HepG2 (cell line): ENCODE results near the gene ARL4D. TPM values are rescaled to one million over a fixed set of nuclear protein-coding genes. Genes with fewer than 3 reads are reported as not detected.

Experiments
- ATAC-seq: fragments of 200-7000 bp; cut with Tn5 transposase; 3 replicates; pipeline ENCODE4 v1.9.1; 2020; ENCODE audit warnings: mild to moderate bottlenecking, moderate library complexity
- BruUV-seq: library from RNA; stranded (reverse); fragments of 400-500 nt; replicated peaks from 2 replicates; lab custom pipeline; 2021; lab: Mats Ljungman, UMichigan
- CTCF ChIA-PET: fragments of 300-600 bp; formaldehyde crosslinking; extraction: SDS; loops from one replicate; lab custom pipeline; 2021; ENCODE audit warnings: low total read pairs, inconsistent platforms, low intra/inter-chr PET ratio; lab: Yijun Ruan, JAX
- POLR2A ChIA-PET: fragments of 350-600 bp; sonication (Branson Sonifier 250); formaldehyde crosslinking; loops from one replicate; lab custom pipeline; 2020; ENCODE audit warnings: antibody characterized with exemption, inconsistent platforms; lab: Yijun Ruan, JAX
- DNase-seq: peaks from one replicate; pipeline ENCODE4 v3.0.0-alpha.2; 2015; ENCODE audit warnings: low spot score
- FAIRE-seq: peaks from 3 replicates; lab custom pipeline; 2011; peaks lifted over from hg19 to GRCh38; lab: Jason Lieb, UNC
- H2AFZ ChIP-seq: one replicate; pipeline ENCODE4 v1.6.1; 2011; ENCODE audit warnings: low read length, inconsistent platforms
- H3K27ac ChIP-seq: fragments of 300-600 bp; 3 replicates; pipeline ENCODE4 v1.8.0; 2011; ENCODE audit warnings: mixed run types, mild to moderate bottlenecking, mixed read lengths, low read length, inconsistent platforms; ENCODE audit not compliant: insufficient read depth; ENCODE audit errors: extremely low read length
- H3K27me3 ChIP-seq, 2 experiments: fragments of 200-600 bp in 1 of 2; 2 replicates in 1 of 2; 3 replicates in 1 of 2; pipeline versions ENCODE4 v1.6.0 to v1.8.0; 2011; ENCODE audit warnings: low read length in 2 of 2, mild to moderate bottlenecking in 2 of 2, moderate library complexity in 2 of 2, inconsistent platforms in 1 of 2; ENCODE audit not compliant: insufficient read depth in 2 of 2, control insufficient read depth in 1 of 2
- H3K36me3 ChIP-seq, 2 experiments: fragments of 200-600 bp in 1 of 2; replicated peaks in 1 of 2; 2 replicates in 1 of 2; 3 replicates in 1 of 2; pipeline versions ENCODE4 v1.5.1 to v1.8.0; 2011; ENCODE audit warnings: low read length in 2 of 2, inconsistent platforms in 1 of 2; ENCODE audit not compliant: insufficient read depth in 2 of 2, control insufficient read depth in 1 of 2
- H3K4me1 ChIP-seq: 2 replicates; pipeline ENCODE4 v1.5.1; 2012; ENCODE audit warnings: low read length, inconsistent platforms; ENCODE audit not compliant: insufficient read depth
- H3K4me2 ChIP-seq: 2 replicates; pipeline ENCODE4 v1.6.0; 2011; ENCODE audit warnings: low read depth, low read length, inconsistent platforms
- H3K4me3 ChIP-seq, 3 experiments: fragments of 200-600 bp in 1 of 3; sonication (generic), shearing (Covaris generic) in 1 of 3; replicated peaks in 1 of 3; 2 replicates each; pipeline ENCODE4 v1.5.1; 2011 to 2016; ENCODE audit warnings: low read length in 3 of 3, inconsistent platforms in 2 of 3, low read depth in 2 of 3, mild to moderate bottlenecking in 2 of 3, control low read depth in 1 of 3, mixed read lengths in 1 of 3; ENCODE audit not compliant: insufficient read depth in 1 of 3
- H3K79me2 ChIP-seq: one replicate; pipeline ENCODE4 v1.6.1; 2011; ENCODE audit warnings: low read length, inconsistent platforms; ENCODE audit not compliant: insufficient read depth
- H3K9ac ChIP-seq: 2 replicates; pipeline ENCODE4 v1.6.0; 2011; ENCODE audit warnings: mild to moderate bottlenecking, low read depth, low read length, inconsistent platforms; ENCODE audit not compliant: insufficient read depth
- H3K9me3 ChIP-seq: 2 replicates; pipeline ENCODE4 v1.5.1; 2012; ENCODE audit warnings: mild to moderate bottlenecking, low read length
- H4K20me1 ChIP-seq: 2 replicates; pipeline ENCODE4 v1.6.0; 2011; ENCODE audit warnings: inconsistent platforms, mild to moderate bottlenecking, low read length, moderate library complexity; ENCODE audit not compliant: insufficient read depth
- ARNTL ChIP-seq: sonication (generic); formaldehyde crosslinking; IDR thresholded peaks from 2 replicates; pipeline ENCODE4 v1.4.0; 2020; ENCODE audit warnings: mild to moderate bottlenecking, missing genetic modification reagents
- ATRX ChIP-seq: sonication (generic); formaldehyde crosslinking; IDR thresholded peaks from 2 replicates; pipeline ENCODE4 v1.4.0; 2020; ENCODE audit warnings: missing genetic modification reagents, borderline replicate concordance
- CHCHD3 ChIP-seq: sonication (generic); formaldehyde crosslinking; IDR thresholded peaks from 2 replicates; pipeline ENCODE4 v1.8.0; 2022; ENCODE audit warnings: mild to moderate bottlenecking, missing genetic modification reagents, moderate library complexity
- KLF12 ChIP-seq: sonication (generic); formaldehyde crosslinking; IDR thresholded peaks from 2 replicates; pipeline ENCODE4 v1.4.0; 2020; ENCODE audit warnings: missing genetic modification reagents, borderline replicate concordance
- KMT2B ChIP-seq: IDR thresholded peaks from 2 replicates; pipeline ENCODE4 v1.6.1; 2016; ENCODE audit warnings: missing genetic modification reagents, missing compliant biosample characterization
- MXI1 ChIP-seq: IDR thresholded peaks from 3 replicates; pipeline ENCODE4 v1.6.1; 2012; ENCODE audit warnings: low read depth, low read length, inconsistent platforms, borderline replicate concordance
- NFATC3 ChIP-seq: sonication (generic); formaldehyde crosslinking; IDR thresholded peaks from 2 replicates; pipeline ENCODE4 v1.5.1; 2020; ENCODE audit warnings: mild to moderate bottlenecking, missing genetic modification reagents
- POGZ ChIP-seq: sonication (generic); formaldehyde crosslinking; IDR thresholded peaks from 2 replicates; pipeline ENCODE4 v1.4.0; 2020; ENCODE audit warnings: mild to moderate bottlenecking, missing genetic modification reagents
- REXO4 ChIP-seq: sonication (generic); formaldehyde crosslinking; IDR thresholded peaks from 2 replicates; pipeline ENCODE4 v1.8.0; 2022; ENCODE audit warnings: missing genetic modification reagents, mild to moderate bottlenecking, borderline replicate concordance
- SNAI1 ChIP-seq: sonication (generic); formaldehyde crosslinking; IDR thresholded peaks from 2 replicates; pipeline ENCODE4 v1.5.0; 2020; ENCODE audit warnings: mild to moderate bottlenecking, missing genetic modification reagents, borderline replicate concordance
- TEAD2 ChIP-seq: sonication (generic); formaldehyde crosslinking; IDR thresholded peaks from 2 replicates; pipeline ENCODE4 v1.9.0; 2021; ENCODE audit warnings: missing genetic modification reagents
- ZFX ChIP-seq: sonication (generic); formaldehyde crosslinking; IDR thresholded peaks from 2 replicates; pipeline ENCODE4 v1.4.0; 2020; ENCODE audit warnings: mild to moderate bottlenecking, low read depth, missing genetic modification reagents, moderate library complexity
- ZMAT3 ChIP-seq: sonication (generic); formaldehyde crosslinking; conservative IDR thresholded peaks from 2 replicates; pipeline ENCODE4 v1.7.0; 2021; ENCODE audit warnings: missing genetic modification reagents
- ZNF589 ChIP-seq: sonication (generic); formaldehyde crosslinking; conservative IDR thresholded peaks from 2 replicates; pipeline ENCODE4 v1.8.0; 2022; ENCODE audit warnings: mild to moderate bottlenecking, moderate library complexity, missing genetic modification reagents
- ZNF713 ChIP-seq: sonication (generic); formaldehyde crosslinking; IDR thresholded peaks from 2 replicates; pipeline ENCODE4 v1.4.0; 2020; ENCODE audit warnings: mild to moderate bottlenecking, missing genetic modification reagents
- WGBS: methylation state at CpG from one replicate; pipeline ENCODE4 v1.1.6; 2017; ENCODE audit warnings: low lambda C conversion rate; 5-methylcytosine and 5-hydroxymethylcytosine counted together
- in situ Hi-C: cut with HindIII; loops from 2 replicates; pipeline ENCODE4 v1.10.0; 2017; ENCODE audit warnings: low pct_unique_long_range_greater_than_20kb; ENCODE audit not compliant: extremely low pct_ligation_motif_present
- intact Hi-C: fragments of 100-400 bp; cut with micrococcal nuclease; formaldehyde crosslinking; loops from one replicate; pipeline ENCODE4 v1.10.0; 2022; ENCODE audit not compliant: unreplicated experiment
- polyA plus RNA-seq, 8 experiments: library from polyadenylated mRNA; depleted of rRNA in 3 of 8; stranded (reverse) in 7 of 8; unstranded in 1 of 8; fragments of >200 nt; fragmentation: Illumina TruSeq in 4 of 8; extraction: Trizol in 4 of 8; gene quantifications; 2 replicates each; pipeline versions ENCODE4 v1.2.1 to v1.2.3, GENCODE V29; 2011 to 2016; ENCODE audit warnings: low read depth in 4 of 8, missing spikeins in 1 of 8, mixed read lengths in 1 of 8; ENCODE audit not compliant: insufficient read depth in 1 of 8
- total RNA-seq, 5 experiments: library from RNA; depleted of rRNA; stranded (reverse); fragments of >200 nt; fragmentation: Illumina TruSeq; extraction: Trizol; gene quantifications; 2 replicates each; pipeline ENCODE4 v1.2.3, GENCODE V29; 2016; ENCODE audit warnings: low read depth in 1 of 5
- TF ChIP-seq, protein P1 (sequence below): sonication (generic); formaldehyde crosslinking; IDR thresholded peaks from 2 replicates; pipeline ENCODE4 v1.4.0; 2020; ENCODE audit warnings: missing genetic modification reagents, borderline replicate concordance
- TF ChIP-seq, protein P2 (sequence below): sonication (generic); formaldehyde crosslinking; IDR thresholded peaks from 2 replicates; pipeline ENCODE4 v1.5.1; 2020; ENCODE audit warnings: missing genetic modification reagents, mild to moderate bottlenecking, borderline replicate concordance
- TF ChIP-seq, protein P3 (sequence below): sonication (generic); formaldehyde crosslinking; conservative IDR thresholded peaks from 2 replicates; pipeline ENCODE4 v1.4.0; 2020; ENCODE audit warnings: missing genetic modification reagents
- TF ChIP-seq, protein P4 (sequence below): sonication (generic); formaldehyde crosslinking; IDR thresholded peaks from 2 replicates; pipeline ENCODE4 v1.5.0; 2020; ENCODE audit warnings: mild to moderate bottlenecking, missing genetic modification reagents, moderate library complexity

The ARL4D gene
- total and polyA plus RNA-seq, 2 of the 13 experiments (the other 11 are each of a cell fraction or from before 2014, with no cell fraction given) = 9.0 to 25.9 TPM

DNA sequence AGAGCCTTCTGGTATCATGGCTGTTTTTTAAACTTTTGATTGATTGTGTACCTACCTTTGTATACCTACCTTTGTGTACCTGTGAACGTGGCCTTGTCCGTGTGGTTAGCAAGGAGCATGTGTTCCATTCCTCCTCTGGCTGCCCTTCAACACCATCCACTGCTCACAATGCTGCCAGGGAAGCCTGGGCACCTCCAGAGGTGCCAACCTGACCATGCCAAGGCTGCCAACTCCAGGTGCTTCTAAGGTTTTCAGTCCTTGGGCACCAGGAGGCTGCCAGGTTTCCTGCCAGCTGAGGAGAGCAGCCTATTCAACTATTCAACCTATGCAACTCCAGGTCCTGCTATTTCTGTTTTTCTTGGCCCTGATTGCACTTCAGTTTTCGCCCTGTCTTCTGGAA is 17.6 kb upstream of the ARL4D start:
- Histone ChIP-seq H3K36me3 (no peaks in the 10 kb centered on the region), H3K4me2 (no peak overlapping the region), H3K4me1 (peaks cover 69% of the 10 kb centered on the region), H3K9ac (no peak overlapping the region), H3K27ac (no peak overlapping the region), H3K4me3 (no peak overlapping the region), H3K9me3 (peaks cover 21% of the 10 kb centered on the region), H3K79me2 (no peaks in the 10 kb centered on the region), H3K27me3 (no peaks in the 10 kb centered on the region), H2AFZ (no peak overlapping the region), H4K20me1 (no peaks in the 10 kb centered on the region)
- DNase-seq (no peak), ATAC-seq (no peak), FAIRE-seq (no peak)
- ChIA-PET POLR2A (interaction anchor here (5.8 kb wide), 1 partner anchor 12 kb away, joined by 45 read pairs; no protein-coding TSS in a partner anchor), CTCF (no interaction called here)
- BruUV-seq = no TSS peak
- WGBS = 59% methylated on average over 3 of the region's 3 CpGs
- no peak for TF ChIP-seq TEAD2 (CRISPR knock-in tag)
- TF ChIP-seq ZNF713 = no peak
- TF ChIP-seq SNAI1 (CRISPR knock-in tag) = no peak
- TF ChIP-seq ATRX (CRISPR knock-in tag) = no peak
- no peak for TF ChIP-seq NFATC3 (CRISPR knock-in tag)
- TF ChIP-seq, protein P1, sequence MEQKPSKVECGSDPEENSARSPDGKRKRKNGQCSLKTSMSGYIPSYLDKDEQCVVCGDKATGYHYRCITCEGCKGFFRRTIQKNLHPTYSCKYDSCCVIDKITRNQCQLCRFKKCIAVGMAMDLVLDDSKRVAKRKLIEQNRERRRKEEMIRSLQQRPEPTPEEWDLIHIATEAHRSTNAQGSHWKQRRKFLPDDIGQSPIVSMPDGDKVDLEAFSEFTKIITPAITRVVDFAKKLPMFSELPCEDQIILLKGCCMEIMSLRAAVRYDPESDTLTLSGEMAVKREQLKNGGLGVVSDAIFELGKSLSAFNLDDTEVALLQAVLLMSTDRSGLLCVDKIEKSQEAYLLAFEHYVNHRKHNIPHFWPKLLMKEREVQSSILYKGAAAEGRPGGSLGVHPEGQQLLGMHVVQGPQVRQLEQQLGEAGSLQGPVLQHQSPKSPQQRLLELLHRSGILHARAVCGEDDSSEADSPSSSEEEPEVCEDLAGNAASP (CRISPR knock-in tag) = no peak
- TF ChIP-seq, protein P2, sequence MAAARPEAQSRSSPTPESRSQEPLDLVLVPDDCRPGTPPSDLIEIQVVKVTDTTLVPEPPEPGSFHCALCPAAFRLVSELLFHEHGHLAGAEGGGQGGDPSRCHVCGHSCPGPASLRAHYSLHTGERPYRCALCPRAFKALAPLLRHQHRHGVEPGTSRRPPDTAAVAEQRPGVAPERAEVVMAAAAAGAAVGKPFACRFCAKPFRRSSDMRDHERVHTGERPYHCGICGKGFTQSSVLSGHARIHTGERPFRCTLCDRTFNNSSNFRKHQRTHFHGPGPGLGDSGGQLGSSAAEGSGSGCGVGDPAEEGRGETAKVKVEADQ (CRISPR knock-in tag) = no peak
- TF ChIP-seq ZFX (CRISPR knock-in tag) = no peak
- TF ChIP-seq KLF12 = no peak
- TF ChIP-seq, protein P3, sequence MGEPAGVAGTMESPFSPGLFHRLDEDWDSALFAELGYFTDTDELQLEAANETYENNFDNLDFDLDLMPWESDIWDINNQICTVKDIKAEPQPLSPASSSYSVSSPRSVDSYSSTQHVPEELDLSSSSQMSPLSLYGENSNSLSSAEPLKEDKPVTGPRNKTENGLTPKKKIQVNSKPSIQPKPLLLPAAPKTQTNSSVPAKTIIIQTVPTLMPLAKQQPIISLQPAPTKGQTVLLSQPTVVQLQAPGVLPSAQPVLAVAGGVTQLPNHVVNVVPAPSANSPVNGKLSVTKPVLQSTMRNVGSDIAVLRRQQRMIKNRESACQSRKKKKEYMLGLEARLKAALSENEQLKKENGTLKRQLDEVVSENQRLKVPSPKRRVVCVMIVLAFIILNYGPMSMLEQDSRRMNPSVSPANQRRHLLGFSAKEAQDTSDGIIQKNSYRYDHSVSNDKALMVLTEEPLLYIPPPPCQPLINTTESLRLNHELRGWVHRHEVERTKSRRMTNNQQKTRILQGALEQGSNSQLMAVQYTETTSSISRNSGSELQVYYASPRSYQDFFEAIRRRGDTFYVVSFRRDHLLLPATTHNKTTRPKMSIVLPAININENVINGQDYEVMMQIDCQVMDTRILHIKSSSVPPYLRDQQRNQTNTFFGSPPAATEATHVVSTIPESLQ (CRISPR knock-in tag) = no peak
- no peak for TF ChIP-seq ARNTL (CRISPR knock-in tag)
- no peak for TF ChIP-seq KMT2B (CRISPR knock-in tag)
- no peak for TF ChIP-seq REXO4 (CRISPR knock-in tag)
- TF ChIP-seq CHCHD3 = no peak
- TF ChIP-seq POGZ (CRISPR knock-in tag) = no peak
- TF ChIP-seq ZNF589 (CRISPR knock-in tag) = no peak
- TF ChIP-seq ZMAT3 (CRISPR knock-in tag) = no peak
- TF ChIP-seq, protein P4, sequence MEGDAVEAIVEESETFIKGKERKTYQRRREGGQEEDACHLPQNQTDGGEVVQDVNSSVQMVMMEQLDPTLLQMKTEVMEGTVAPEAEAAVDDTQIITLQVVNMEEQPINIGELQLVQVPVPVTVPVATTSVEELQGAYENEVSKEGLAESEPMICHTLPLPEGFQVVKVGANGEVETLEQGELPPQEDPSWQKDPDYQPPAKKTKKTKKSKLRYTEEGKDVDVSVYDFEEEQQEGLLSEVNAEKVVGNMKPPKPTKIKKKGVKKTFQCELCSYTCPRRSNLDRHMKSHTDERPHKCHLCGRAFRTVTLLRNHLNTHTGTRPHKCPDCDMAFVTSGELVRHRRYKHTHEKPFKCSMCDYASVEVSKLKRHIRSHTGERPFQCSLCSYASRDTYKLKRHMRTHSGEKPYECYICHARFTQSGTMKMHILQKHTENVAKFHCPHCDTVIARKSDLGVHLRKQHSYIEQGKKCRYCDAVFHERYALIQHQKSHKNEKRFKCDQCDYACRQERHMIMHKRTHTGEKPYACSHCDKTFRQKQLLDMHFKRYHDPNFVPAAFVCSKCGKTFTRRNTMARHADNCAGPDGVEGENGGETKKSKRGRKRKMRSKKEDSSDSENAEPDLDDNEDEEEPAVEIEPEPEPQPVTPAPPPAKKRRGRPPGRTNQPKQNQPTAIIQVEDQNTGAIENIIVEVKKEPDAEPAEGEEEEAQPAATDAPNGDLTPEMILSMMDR = no peak
- no peak for TF ChIP-seq MXI1
- in situ Hi-C loops = no loop called here
- intact Hi-C loops = no loop called here
